Large intestine (tissue), 3 donors: Measurements from ENCODE around the gene FIZ1. TPM values are rescaled to one million over a fixed set of nuclear protein-coding genes. Genes with fewer than 3 reads are reported as not detected.

Source experiments
- DNase-seq, 2 donors: peaks; one replicate each; pipeline versions ENCODE4 v3.0.0 to v3.0.0-alpha.2; 2013
- H3K27ac ChIP-seq: one replicate; pipeline ENCODE4 v1.5.1; 2013; ENCODE audit warnings: low read length
- H3K27me3 ChIP-seq: 2 replicates; pipeline ENCODE4 v1.6.1; 2013; ENCODE audit warnings: low read length; ENCODE audit not compliant: control insufficient read depth, insufficient read depth
- H3K36me3 ChIP-seq: 2 replicates; pipeline ENCODE4 v1.6.1; 2013; ENCODE audit warnings: low read length; ENCODE audit not compliant: control insufficient read depth, insufficient read depth
- H3K4me1 ChIP-seq: one replicate; pipeline ENCODE4 v1.6.1; 2013; ENCODE audit warnings: low read length; ENCODE audit not compliant: control insufficient read depth, insufficient read depth
- H3K4me3 ChIP-seq: one replicate; pipeline ENCODE4 v1.5.1; 2013; ENCODE audit warnings: low read length
- H3K9me3 ChIP-seq: one replicate; pipeline ENCODE4 v1.6.1; 2013; ENCODE audit warnings: mild to moderate bottlenecking, low read depth, low read length, moderate library complexity; ENCODE audit not compliant: control insufficient read depth
- WGBS: methylation state at CpG from one replicate; pipeline ENCODE4 v1.1.5; 2013; ENCODE audit warnings: low lambda C conversion rate; ENCODE audit not compliant: insufficient coverage; 5-methylcytosine and 5-hydroxymethylcytosine counted together
- polyA plus RNA-seq: library from polyadenylated mRNA; unstranded; fragments of 120-200 nt; gene quantifications from one replicate; pipeline ENCODE4 v1.2.1, GENCODE V29; 2013

Gene FIZ1
- polyA plus RNA-seq, 1 donor = 13.9 TPM

GRCh38 chr19:55613396-55613795 is 14.1 kb upstream of the FIZ1 start:
- DNase-seq = no peak
- H3K27me3 ChIP-seq = no peaks in the 10 kb centered on the region
- H3K4me3 ChIP-seq = no peak overlapping the region
- H3K27ac ChIP-seq = no peak overlapping the region
- H3K4me1 ChIP-seq = no peaks in the 10 kb centered on the region
- H3K9me3 ChIP-seq = peaks cover 7% of the 10 kb centered on the region
- no CpG with 5 or more reads among the region's 27 CpGs for WGBS
- peaks cover 34% of the 10 kb centered on the region for H3K36me3 ChIP-seq

- DNase-seq = no peak
- WGBS = 100% methylated on average over 1 of the region's 3 CpGs
- Histone ChIP-seq H3K36me3 (peaks cover 30% of the 10 kb centered on the region), H3K27ac (no peak overlapping the region), H3K9me3 (peaks cover 7% of the 10 kb centered on the region), H3K4me3 (no peak overlapping the region), H3K27me3 (no peaks in the 10 kb centered on the region), H3K4me1 (no peaks in the 10 kb centered on the region)
These were observed 12.8 kb upstream of the FIZ1 start for GRCh38 chr19:55611983-55612645.

- H3K9me3 ChIP-seq = peaks cover 7% of the 10 kb centered on the region
- peaks cover 27% of the 10 kb centered on the region for H3K36me3 ChIP-seq
- DNase-seq = no peak
- H3K27me3 ChIP-seq = no peaks in the 10 kb centered on the region
- no CpG with 5 or more reads among the region's 15 CpGs for WGBS
- no peak overlapping the region for H3K27ac ChIP-seq
- no peak overlapping the region for H3K4me3 ChIP-seq
- no peaks in the 10 kb centered on the region for H3K4me1 ChIP-seq
These were observed 12.1 kb upstream of the FIZ1 start for GRCh38 chr19:55611300-55611982.

- Histone ChIP-seq H3K27me3 (no peaks in the 10 kb centered on the region), H3K4me1 (peaks cover 5% of the 10 kb centered on the region), H3K36me3 (peaks cover 22% of the 10 kb centered on the region), H3K4me3 (no peak overlapping the region), H3K27ac (no peak overlapping the region), H3K9me3 (no peaks in the 10 kb centered on the region)
- WGBS = 100% methylated on average over 2 of the region's 5 CpGs
- no peak for DNase-seq
These were observed 10.0 kb upstream of the FIZ1 start for GRCh38 chr19:55609326-55609725.

- no peaks in the 10 kb centered on the region for H3K27me3 ChIP-seq
- no peak for DNase-seq
- WGBS = 94% methylated on average over 4 of the region's 9 CpGs
- peaks cover 3% of the 10 kb centered on the region for H3K9me3 ChIP-seq
- H3K36me3 ChIP-seq = peaks cover 22% of the 10 kb centered on the region
- H3K27ac ChIP-seq = no peak overlapping the region
- H3K4me1 ChIP-seq = peaks cover 5% of the 10 kb centered on the region
- H3K4me3 ChIP-seq = no peak overlapping the region
These were observed 7.5 kb upstream of the FIZ1 start for GRCh38 chr19:55606817-55607216.

- DNase-seq = no peak
- H3K36me3 ChIP-seq = peaks cover 20% of the 10 kb centered on the region
- H3K4me1 ChIP-seq = peaks cover 5% of the 10 kb centered on the region
- H3K4me3 ChIP-seq = peak overlapping the region; percentile 94
- no CpG with 5 or more reads among the region's 12 CpGs for WGBS
- H3K9me3 ChIP-seq = peaks cover 3% of the 10 kb centered on the region
- no peaks in the 10 kb centered on the region for H3K27me3 ChIP-seq
- peak overlapping the region; percentile 92 for H3K27ac ChIP-seq
These were observed 7.1 kb upstream of the FIZ1 start for GRCh38 chr19:55606471-55606787.

GRCh38 chr19:55605637-55606470 is 6.5 kb upstream of the FIZ1 start, which contains the start of gene ZNF865:
ZNF865 (plus strand) TSS chr19:55605647; CDS start chr19:55613619, 7,972 bp downstream.
- peaks cover 3% of the 10 kb centered on the region for H3K9me3 ChIP-seq
- H3K27ac ChIP-seq = peak within 1 kb of the TSS; percentile 98
- peaks cover 8% of the 10 kb centered on the region for H3K4me1 ChIP-seq
- peak; percentile 70 to 87 for DNase-seq
- no CpG with 5 or more reads among the region's 44 CpGs for WGBS
- H3K4me3 ChIP-seq = peak within 1 kb of the TSS; percentile 94
- no peaks in the 10 kb centered on the region for H3K27me3 ChIP-seq
- peaks cover 18% of the 10 kb centered on the region for H3K36me3 ChIP-seq

GRCh38 chr19:55605207-55605636 is 5.9 kb upstream of the FIZ1 start:
- Histone ChIP-seq H3K4me3 (peak overlapping the region; percentile 94), H3K4me1 (peaks cover 9% of the 10 kb centered on the region)
- no CpG with 5 or more reads among the region's 43 CpGs for WGBS

GRCh38 chr19:55603581-55604292 is 4.4 kb upstream of the FIZ1 start:
- Histone ChIP-seq H3K27ac (no peak overlapping the region), H3K4me1 (peaks cover 9% of the 10 kb centered on the region), H3K27me3 (no peaks in the 10 kb centered on the region), H3K4me3 (no peak overlapping the region), H3K9me3 (peaks cover 7% of the 10 kb centered on the region), H3K36me3 (peaks cover 5% of the 10 kb centered on the region)
- WGBS = 71% methylated on average over 3 of the region's 22 CpGs
- DNase-seq = no peak

More at GRCh38 chr19:55605207-55605636, 5.9 kb upstream of the FIZ1 start:
- Histone ChIP-seq H3K27me3 (no peaks in the 10 kb centered on the region), H3K36me3 (peaks cover 14% of the 10 kb centered on the region), H3K9me3 (peaks cover 3% of the 10 kb centered on the region), H3K27ac (peak overlapping the region; percentile 98)
- peak; percentile 97 to 98 for DNase-seq

GRCh38 chr19:55603115-55603514 is 3.8 kb upstream of the FIZ1 start:
- H3K4me1 ChIP-seq = peaks cover 9% of the 10 kb centered on the region
- WGBS = 87% methylated on average over 5 of the region's 21 CpGs

More at GRCh38 chr19:55603115-55603514, 3.8 kb upstream of the FIZ1 start:
- no peak for DNase-seq
- peaks cover 7% of the 10 kb centered on the region for H3K9me3 ChIP-seq
- peaks cover 5% of the 10 kb centered on the region for H3K36me3 ChIP-seq
- H3K27ac ChIP-seq = no peak overlapping the region
- no peaks in the 10 kb centered on the region for H3K27me3 ChIP-seq
- no peak overlapping the region for H3K4me3 ChIP-seq
